SK-N-MC (cell line): Measurements from ENCODE around the gene SHLD1.

Experiments
- EZH2 ChIP-seq: fragments of 200-600 bp; sonication (generic); IDR thresholded peaks from one replicate; pipeline ENCODE4 v1.6.1; 2017; ENCODE audit warnings: antibody characterized with exemption
- POLR2AphosphoS5 ChIP-seq: IDR thresholded peaks from 2 replicates; pipeline ENCODE4 v1.6.1; 2012; ENCODE audit warnings: mild to moderate bottlenecking, low read depth, low read length, borderline replicate concordance

- TF ChIP-seq POLR2AphosphoS5 = no peak
- no peak for TF ChIP-seq EZH2
These were observed 86.4 kb downstream of the SHLD1 start for GRCh38 chr20:5836569-5836968.
